ENCODE measurements around the gene C15orf62. TPM values are rescaled to one million over a fixed set of nuclear protein-coding genes. Genes with fewer than 3 reads are reported as not detected.

Gene C15orf62
- polyA plus RNA-seq, 1 of the 3 experiments (the other 2 are of a cell fraction) = not detected

DNA sequence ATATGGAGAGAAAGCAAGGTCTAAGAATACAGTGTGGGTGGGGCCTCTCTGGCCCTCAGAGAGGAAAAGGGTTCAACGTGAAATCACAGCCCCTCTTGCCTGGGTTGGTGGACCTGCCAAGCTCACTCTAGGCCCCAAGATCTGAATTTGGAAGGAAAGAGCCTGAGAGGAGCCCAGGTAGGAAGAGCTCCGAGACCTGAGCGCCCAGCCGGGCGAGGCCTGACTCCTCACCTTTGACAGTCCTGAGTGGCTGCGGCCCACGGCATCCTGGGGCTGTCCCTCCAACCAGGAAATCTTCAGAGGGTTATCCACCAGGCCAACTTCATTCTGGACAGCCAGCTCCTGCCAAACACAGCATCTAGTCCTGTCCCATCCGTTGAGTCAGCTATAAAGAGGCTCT is 3.7 kb downstream of the C15orf62 start:
- Histone ChIP-seq H3K4me2 (no peak overlapping the region), H3K79me2 (ENCODE audit: insufficient read depth) (no peaks in the 10 kb centered on the region), H4K20me1 (ENCODE audit: insufficient read depth) (no peaks in the 10 kb centered on the region), H3K27me3 (ENCODE audit: insufficient read depth) (no peaks in the 10 kb centered on the region), H2AFZ (ENCODE audit: low read depth) (no peak overlapping the region), H3K4me3 (ENCODE audit: low read depth in 2 of 2, low read length in 1 of 2) (no peak overlapping the region), H3K9me2 (no peaks in the 10 kb centered on the region), H3K27ac (ENCODE audit: low read depth in 2 of 2, low read length in 1 of 2) (no peak overlapping the region), H3K36me3 (replicated peaks in 1 of 2; ENCODE audit: control insufficient read depth in 1 of 2, insufficient read depth in 2 of 2, low read length in 1 of 2) (peaks cover 6 to 48% of the 10 kb centered on the region in 2 experiments), H3K9me3 (no peaks in the 10 kb centered on the region), H3K9ac (no peak overlapping the region), H3K4me1 (ENCODE audit: control insufficient read depth in 1 of 2, insufficient read depth in 2 of 2, low read depth in 1 of 2, low read length in 1 of 2) (peaks cover 15 to 43% of the 10 kb centered on the region in 2 experiments; a peak in 3 of 4 replicates), H3F3A (replicated peaks; ENCODE audit: insufficient read depth) (no peaks in the 10 kb centered on the region)
- POLR2A ChIA-PET = no interaction called here
- 95% methylated on average over 7 of the region's 8 CpGs for WGBS (ENCODE audit: low lambda C conversion rate)
- TF ChIP-seq, protein P1, sequence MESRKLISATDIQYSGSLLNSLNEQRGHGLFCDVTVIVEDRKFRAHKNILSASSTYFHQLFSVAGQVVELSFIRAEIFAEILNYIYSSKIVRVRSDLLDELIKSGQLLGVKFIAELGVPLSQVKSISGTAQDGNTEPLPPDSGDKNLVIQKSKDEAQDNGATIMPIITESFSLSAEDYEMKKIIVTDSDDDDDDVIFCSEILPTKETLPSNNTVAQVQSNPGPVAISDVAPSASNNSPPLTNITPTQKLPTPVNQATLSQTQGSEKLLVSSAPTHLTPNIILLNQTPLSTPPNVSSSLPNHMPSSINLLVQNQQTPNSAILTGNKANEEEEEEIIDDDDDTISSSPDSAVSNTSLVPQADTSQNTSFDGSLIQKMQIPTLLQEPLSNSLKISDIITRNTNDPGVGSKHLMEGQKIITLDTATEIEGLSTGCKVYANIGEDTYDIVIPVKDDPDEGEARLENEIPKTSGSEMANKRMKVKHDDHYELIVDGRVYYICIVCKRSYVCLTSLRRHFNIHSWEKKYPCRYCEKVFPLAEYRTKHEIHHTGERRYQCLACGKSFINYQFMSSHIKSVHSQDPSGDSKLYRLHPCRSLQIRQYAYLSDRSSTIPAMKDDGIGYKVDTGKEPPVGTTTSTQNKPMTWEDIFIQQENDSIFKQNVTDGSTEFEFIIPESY (IDR thresholded peaks at IDR 0.05; ENCODE audit: borderline replicate concordance, low read depth) = no peak
- TF ChIP-seq JUND (IDR thresholded peaks at IDR 0.05) = no peak
- TF ChIP-seq NRF1 (IDR thresholded peaks at IDR 0.05; ENCODE audit: low read depth, low read length) = no peak
- no peak for TF ChIP-seq RXRA (IDR thresholded peaks at IDR 0.05; ENCODE audit: borderline replicate concordance, low read depth)
- no peak for DNase-seq
- CTCF ChIA-PET = interaction anchor here (0.6 to 31.8 kb wide), 4 partner anchors 9 to 100 kb away, joined by 3 to 555 read pairs (median 60); partner anchors contain the start of gene RMDN3

DNA sequence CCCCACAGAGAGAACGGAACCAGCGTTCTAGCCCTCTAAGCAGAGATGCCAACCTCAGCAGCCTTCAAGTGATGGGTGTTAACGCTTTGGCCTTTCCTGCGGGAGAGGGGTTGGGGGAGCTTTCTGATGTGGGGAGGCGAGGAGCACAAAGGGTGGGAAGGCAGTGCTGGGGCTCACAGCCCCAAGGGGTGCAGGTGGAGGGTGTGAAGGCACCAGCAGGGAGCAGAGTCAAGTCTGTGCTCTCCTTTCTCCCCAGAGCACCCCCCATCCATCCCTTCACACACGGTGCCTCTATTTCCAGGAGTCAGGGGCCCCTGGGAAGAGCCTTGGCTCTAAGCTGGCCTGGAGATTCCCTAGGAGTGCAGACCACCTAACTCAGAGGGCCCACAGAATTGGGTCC is 4.1 kb downstream of the C15orf62 start:
- H2AFZ ChIP-seq (ENCODE audit: low read depth) = no peak overlapping the region
- no peak overlapping the region for H3K9ac ChIP-seq
- ChIA-PET POLR2A (no interaction called here), CTCF (interaction anchor here (0.6 to 31.8 kb wide), 4 partner anchors 9 to 100 kb away, joined by 3 to 555 read pairs (median 60); partner anchors contain the start of gene RMDN3)
- no peaks in the 10 kb centered on the region for H3K9me3 ChIP-seq
- WGBS (ENCODE audit: low lambda C conversion rate) = 100% methylated on average over 3 of the region's 6 CpGs
- no peak for DNase-seq
- no peaks in the 10 kb centered on the region for H3F3A ChIP-seq (replicated peaks; ENCODE audit: insufficient read depth)
- peaks cover 11 to 38% of the 10 kb centered on the region in 2 experiments; a peak in 3 of 4 replicates for H3K4me1 ChIP-seq (ENCODE audit: control insufficient read depth in 1 of 2, insufficient read depth in 2 of 2, low read depth in 1 of 2, low read length in 1 of 2)
- no peak for TF ChIP-seq RFX5 (IDR thresholded peaks at IDR 0.05; ENCODE audit: low read length)
- no peak for TF ChIP-seq TCF12 (IDR thresholded peaks at IDR 0.05)
- no peak for TF ChIP-seq RAD21 (IDR thresholded peaks at IDR 0.05; ENCODE audit: low read length)
- TF ChIP-seq TEAD4 (IDR thresholded peaks at IDR 0.05; ENCODE audit: borderline replicate concordance, insufficient read depth) = no peak
- no peak for TF ChIP-seq EZH2phosphoT487 (IDR thresholded peaks at IDR 0.05; ENCODE audit: borderline replicate concordance, low read depth)
- no peak for TF ChIP-seq SMC3 (IDR thresholded peaks at IDR 0.05; ENCODE audit: low read depth, low read length)
- TF ChIP-seq MEF2A (IDR thresholded peaks at IDR 0.05; ENCODE audit: borderline replicate concordance, low read depth) = no peak
- TF ChIP-seq RXRA (IDR thresholded peaks at IDR 0.05; ENCODE audit: borderline replicate concordance, low read depth) = no peak
- TF ChIP-seq, protein P1 (IDR thresholded peaks at IDR 0.05; ENCODE audit: borderline replicate concordance, low read depth) = no peak
- TF ChIP-seq POLR2AphosphoS5 (IDR thresholded peaks at IDR 0.05; ENCODE audit: low read depth, low read length) = no peak
- no peak for TF ChIP-seq ELF1 (IDR thresholded peaks at IDR 0.05)
- H3K36me3 ChIP-seq (replicated peaks in 1 of 2; ENCODE audit: control insufficient read depth in 1 of 2, insufficient read depth in 2 of 2, low read length in 1 of 2) = peaks cover 8 to 52% of the 10 kb centered on the region in 2 experiments
- H3K4me3 ChIP-seq (ENCODE audit: low read depth in 2 of 2, low read length in 1 of 2) = no peak overlapping the region
- no peaks in the 10 kb centered on the region for H4K20me1 ChIP-seq (ENCODE audit: insufficient read depth)
- no peak overlapping the region for H3K4me2 ChIP-seq
- no peaks in the 10 kb centered on the region for H3K27me3 ChIP-seq (ENCODE audit: insufficient read depth)
- H3K9me2 ChIP-seq = no peaks in the 10 kb centered on the region
- H3K27ac ChIP-seq (ENCODE audit: low read depth in 2 of 2, low read length in 1 of 2) = no peak overlapping the region
- H3K79me2 ChIP-seq (ENCODE audit: insufficient read depth) = no peaks in the 10 kb centered on the region

Measured in SK-N-SH (cell line).